GM19438 (cell line): ENCODE data around the gene DCTN1.
A peak's percentile ranks its signal among the peaks of the same experiment; 100 is the strongest.

Experiments used
- ATAC-seq: cut with Tn5 transposase; IDR thresholded peaks from one replicate; pipeline ENCODE4 v1.9.1; 2021; ENCODE audit warnings: low read depth; ENCODE audit not compliant: unreplicated experiment

The DCTN1 gene

GRCh38 chr2:74414881-74415761 is 35.0 kb upstream of the DCTN1 start:
- ATAC-seq: peak; percentile 60

- ATAC-seq: no peak
Measured at GRCh38 chr2:74414441-74414840, 34.3 kb upstream of the DCTN1 start.

- no peak for ATAC-seq
Measured at GRCh38 chr2:74413001-74413698, 33.0 kb upstream of the DCTN1 start.

GRCh38 chr2:74407682-74408081 is 27.6 kb upstream of the DCTN1 start:
- no peak for ATAC-seq

GRCh38 chr2:74406035-74406434 is 25.9 kb upstream of the DCTN1 start:
- no peak for ATAC-seq

GRCh38 chr2:74401891-74402290 is 21.8 kb upstream of the DCTN1 start:
- ATAC-seq: no peak

- ATAC-seq: no peak
Measured at GRCh38 chr2:74399785-74400184, 19.7 kb upstream of the DCTN1 start.

- ATAC-seq: no peak
Measured at GRCh38 chr2:74396149-74396548, 16.0 kb upstream of the DCTN1 start.

GRCh38 chr2:74393525-74393924 is 13.4 kb upstream of the DCTN1 start:
- ATAC-seq: no peak

GRCh38 chr2:74392449-74392743 is 12.3 kb upstream of the DCTN1 start:
- ATAC-seq: no peak

GRCh38 chr2:74391580-74392448 is 11.7 kb upstream of the DCTN1 start:
- ATAC-seq: peak; percentile 79

- ATAC-seq: peak; percentile 44
Measured at GRCh38 chr2:74391209-74391579, 11.1 kb upstream of the DCTN1 start.

- no peak for ATAC-seq
Measured at GRCh38 chr2:74390606-74391005, 10.5 kb upstream of the DCTN1 start.

GRCh38 chr2:74387346-74387745 is 7.2 kb upstream of the DCTN1 start:
- ATAC-seq: no peak

- ATAC-seq: no peak
Measured at GRCh38 chr2:74385396-74385795, 5.3 kb upstream of the DCTN1 start.

- ATAC-seq: no peak
Measured at GRCh38 chr2:74384051-74384450, 3.9 kb upstream of the DCTN1 start.

- no peak for ATAC-seq
Measured at GRCh38 chr2:74383254-74383653, 3.1 kb upstream of the DCTN1 start.

- ATAC-seq: no peak
Measured at GRCh38 chr2:74381751-74382150, 1.6 kb upstream of the DCTN1 start.

- ATAC-seq: no peak
Measured at GRCh38 chr2:74378007-74378406, 2.1 kb downstream of the DCTN1 start.

- no peak for ATAC-seq
Measured at GRCh38 chr2:74375838-74376237, 4.3 kb downstream of the DCTN1 start.

GRCh38 chr2:74374509-74375205 is 5.5 kb downstream of the DCTN1 start:
- ATAC-seq: no peak
